DND-41 (cell line): ENCODE measurements around the gene RBM19.

Experiments
- CTCF ChIP-seq: IDR thresholded peaks from 2 replicates; pipeline ENCODE4 v1.5.1; 2012; ENCODE audit warnings: borderline replicate concordance, low read length, moderate library complexity, mild to moderate bottlenecking; ENCODE audit not compliant: poor library complexity, severe bottlenecking; ENCODE audit errors: extremely low read depth
- EZH2 ChIP-seq: IDR thresholded peaks from 3 replicates; pipeline ENCODE4 v1.6.1; 2012; ENCODE audit warnings: borderline replicate concordance, low read depth, mild to moderate bottlenecking, moderate library complexity, low read length, inconsistent platforms; ENCODE audit not compliant: severe bottlenecking

DNA sequence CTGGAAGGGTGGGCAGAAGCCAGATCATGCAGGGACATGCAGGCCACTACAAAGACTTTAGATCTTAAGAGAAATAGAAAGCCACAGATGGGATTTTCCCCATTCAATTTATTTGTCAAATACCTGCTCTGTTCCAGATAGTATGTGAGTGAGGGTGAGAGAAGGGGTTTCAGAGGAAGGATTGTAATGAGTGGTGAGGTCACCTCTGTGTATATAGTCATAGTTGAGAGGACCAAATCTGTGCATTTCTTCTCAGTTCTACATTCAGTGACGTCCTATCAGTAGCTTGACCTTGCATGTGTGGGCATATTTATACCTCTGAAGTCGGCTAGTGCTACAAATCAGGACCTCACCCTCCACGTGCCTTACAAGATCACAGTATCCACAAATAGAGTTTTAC lies 31.2 kb upstream of the RBM19 start:
- no peak for TF ChIP-seq CTCF
- TF ChIP-seq EZH2, result no peak
